ENCODE data around the gene TMEM175.

TMEM175 gene

GRCh38 chr4:898869-899555 lies 33.2 kb upstream of the TMEM175 start:
- H3K27ac ChIP-seq = no peak overlapping the region
- H3K4me3 ChIP-seq = no peak overlapping the region

- Histone ChIP-seq H3K27ac (no peak overlapping the region), H3K4me3 (no peak overlapping the region)
These were observed 32.7 kb upstream of the TMEM175 start for GRCh38 chr4:899556-899906.

- H3K4me3 ChIP-seq = no peak overlapping the region
- no peak overlapping the region for H3K27ac ChIP-seq
These were observed 32.2 kb upstream of the TMEM175 start for GRCh38 chr4:900073-900472.

GRCh38 chr4:900721-901120 lies 31.5 kb upstream of the TMEM175 start:
- Histone ChIP-seq H3K4me3 (no peak overlapping the region), H3K27ac (no peak overlapping the region)

- Histone ChIP-seq H3K27ac (no peak overlapping the region), H3K4me3 (no peak overlapping the region)
These were observed 30.9 kb upstream of the TMEM175 start for GRCh38 chr4:901192-901910.

- Histone ChIP-seq H3K27ac (no peak overlapping the region), H3K4me3 (no peak overlapping the region)
These were observed 28.9 kb upstream of the TMEM175 start for GRCh38 chr4:903066-904046.

- Histone ChIP-seq H3K4me3 (no peak overlapping the region), H3K27ac (no peak overlapping the region)
These were observed 26.5 kb upstream of the TMEM175 start for GRCh38 chr4:905485-906338.

GRCh38 chr4:906339-907102 lies 25.7 kb upstream of the TMEM175 start:
- Histone ChIP-seq H3K27ac (no peak overlapping the region), H3K4me3 (no peak overlapping the region)

GRCh38 chr4:907103-907400 lies 25.2 kb upstream of the TMEM175 start:
- Histone ChIP-seq H3K27ac (no peak overlapping the region), H3K4me3 (no peak overlapping the region)

GRCh38 chr4:907691-908425 lies 24.4 kb upstream of the TMEM175 start:
- no peak overlapping the region for H3K4me3 ChIP-seq
- no peak overlapping the region for H3K27ac ChIP-seq

GRCh38 chr4:909131-909571 lies 23.1 kb upstream of the TMEM175 start:
- no peak overlapping the region for H3K4me3 ChIP-seq
- H3K27ac ChIP-seq = no peak overlapping the region

GRCh38 chr4:909821-910220 lies 22.4 kb upstream of the TMEM175 start:
- no peak overlapping the region for H3K27ac ChIP-seq
- H3K4me3 ChIP-seq = no peak overlapping the region

GRCh38 chr4:910366-911091 lies 21.7 kb upstream of the TMEM175 start:
- Histone ChIP-seq H3K27ac (no peak overlapping the region), H3K4me3 (no peak overlapping the region)

- H3K27ac ChIP-seq = no peak overlapping the region
- H3K4me3 ChIP-seq = no peak overlapping the region
These were observed 21.0 kb upstream of the TMEM175 start for GRCh38 chr4:911221-911751.

GRCh38 chr4:911871-912490 lies 20.3 kb upstream of the TMEM175 start:
- Histone ChIP-seq H3K4me3 (no peak overlapping the region), H3K27ac (peak overlapping the region in 13 of 21 experiments; percentile 13 to 79 (median 58))

- no peak overlapping the region for H3K4me3 ChIP-seq
- peak overlapping the region in 11 of 21 experiments; percentile 13 to 79 (median 64) for H3K27ac ChIP-seq
These were observed 19.5 kb upstream of the TMEM175 start for GRCh38 chr4:912548-913279.
